ENCODE results near the gene STUM.
A peak's percentile ranks its signal among the peaks of the same experiment; 100 is the strongest.
"Not testable (repeated sequence)": the region's sequence is repeated elsewhere in the genome, so short reads cannot be mapped to it uniquely, and the experiment has no call there.

Gene STUM, protein sequence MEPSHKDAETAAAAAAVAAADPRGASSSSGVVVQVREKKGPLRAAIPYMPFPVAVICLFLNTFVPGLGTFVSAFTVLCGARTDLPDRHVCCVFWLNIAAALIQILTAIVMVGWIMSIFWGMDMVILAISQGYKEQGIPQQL

DNA sequence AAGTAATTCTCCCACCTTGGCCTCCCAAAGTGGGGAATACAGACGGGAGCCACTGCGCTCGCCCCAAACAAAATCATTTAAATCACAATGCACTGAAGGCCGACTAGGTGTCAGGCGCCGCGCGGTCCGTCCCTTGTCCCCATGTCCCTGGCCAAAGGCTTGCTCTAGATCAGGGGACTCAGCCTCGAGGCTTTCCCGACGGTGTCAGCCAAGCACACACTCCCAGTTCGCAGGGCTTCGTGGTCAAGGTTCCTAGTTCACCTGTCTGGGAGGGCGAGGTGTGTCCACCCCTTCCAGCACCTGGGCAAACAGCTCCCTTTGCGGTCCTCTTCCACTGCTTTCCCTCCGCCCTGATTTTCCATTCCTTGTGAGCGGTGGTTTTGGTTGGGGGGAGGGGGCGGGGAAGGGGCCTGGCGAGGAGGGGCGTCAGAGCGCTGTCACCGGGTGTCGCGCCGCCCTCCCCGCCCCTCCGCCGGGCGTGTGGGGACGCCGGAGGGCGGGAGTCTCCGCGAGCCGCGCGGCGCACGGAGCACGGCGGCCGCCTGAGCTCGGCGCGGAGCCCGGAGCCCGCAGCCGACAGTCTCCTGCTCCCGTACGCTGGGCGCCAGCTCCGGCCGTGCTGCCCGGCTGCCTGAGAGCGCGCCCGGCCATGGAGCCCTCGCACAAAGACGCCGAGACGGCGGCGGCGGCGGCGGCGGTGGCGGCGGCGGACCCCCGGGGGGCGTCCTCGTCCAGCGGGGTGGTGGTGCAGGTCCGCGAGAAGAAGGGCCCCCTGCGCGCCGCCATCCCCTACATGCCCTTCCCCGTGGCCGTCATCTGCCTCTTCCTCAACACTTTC, at the start of gene STUM:
Gene STUM, plus strand, starts transcription at position 509 of the 838 bp plus-strand sequence. Its CDS starts 141 bp downstream, at position 650.
- Histone ChIP-seq H3K4me3 (ENCODE audit: low read depth, low read length) (peak within 1 kb of the TSS; percentile 26), H3K27ac (no peak within 1 kb of the TSS), H3K27me3 (replicated peaks) (peaks cover 33% of the 10 kb centered on the region), H3K36me3 (replicated peaks) (no peaks in the 10 kb centered on the region)
- DNase-seq: no peak
- in situ Hi-C loops (cut with HindIII; ENCODE audit: low pct_ligation_motif_present, low sequenced_read_pairs): no loop called here
- TF ChIP-seq, protein P1, sequence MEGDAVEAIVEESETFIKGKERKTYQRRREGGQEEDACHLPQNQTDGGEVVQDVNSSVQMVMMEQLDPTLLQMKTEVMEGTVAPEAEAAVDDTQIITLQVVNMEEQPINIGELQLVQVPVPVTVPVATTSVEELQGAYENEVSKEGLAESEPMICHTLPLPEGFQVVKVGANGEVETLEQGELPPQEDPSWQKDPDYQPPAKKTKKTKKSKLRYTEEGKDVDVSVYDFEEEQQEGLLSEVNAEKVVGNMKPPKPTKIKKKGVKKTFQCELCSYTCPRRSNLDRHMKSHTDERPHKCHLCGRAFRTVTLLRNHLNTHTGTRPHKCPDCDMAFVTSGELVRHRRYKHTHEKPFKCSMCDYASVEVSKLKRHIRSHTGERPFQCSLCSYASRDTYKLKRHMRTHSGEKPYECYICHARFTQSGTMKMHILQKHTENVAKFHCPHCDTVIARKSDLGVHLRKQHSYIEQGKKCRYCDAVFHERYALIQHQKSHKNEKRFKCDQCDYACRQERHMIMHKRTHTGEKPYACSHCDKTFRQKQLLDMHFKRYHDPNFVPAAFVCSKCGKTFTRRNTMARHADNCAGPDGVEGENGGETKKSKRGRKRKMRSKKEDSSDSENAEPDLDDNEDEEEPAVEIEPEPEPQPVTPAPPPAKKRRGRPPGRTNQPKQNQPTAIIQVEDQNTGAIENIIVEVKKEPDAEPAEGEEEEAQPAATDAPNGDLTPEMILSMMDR (IDR thresholded peaks at IDR 0.05; ENCODE audit: low read depth, low read length, missing control alignments): no peak

DNA sequence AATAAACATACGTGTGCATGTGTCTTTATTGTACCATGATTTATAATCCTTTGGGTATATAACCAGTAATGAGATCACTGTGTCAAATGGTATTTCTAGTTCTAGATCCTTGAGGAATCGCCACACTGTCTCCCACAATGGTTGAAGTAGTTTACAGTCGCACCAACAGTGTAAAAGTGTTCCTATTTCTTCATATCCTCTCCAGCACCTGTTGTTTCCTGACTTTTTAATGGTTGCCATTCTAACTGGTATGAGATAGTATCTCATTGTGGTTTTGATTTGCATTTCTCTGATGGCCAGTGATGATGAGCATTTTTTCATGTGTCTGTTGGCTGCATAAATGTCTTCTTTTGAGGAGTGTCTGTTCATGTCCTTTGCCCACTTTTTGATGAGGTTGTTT, 48.9 kb upstream of the STUM start:
- H3K36me3 ChIP-seq (replicated peaks); in situ Hi-C loops (cut with HindIII; ENCODE audit: low pct_ligation_motif_present, low sequenced_read_pairs); H3K27ac ChIP-seq; H3K4me3 ChIP-seq (ENCODE audit: low read depth, low read length); DNase-seq; H3K27me3 ChIP-seq (replicated peaks): not testable (repeated sequence)

DNA sequence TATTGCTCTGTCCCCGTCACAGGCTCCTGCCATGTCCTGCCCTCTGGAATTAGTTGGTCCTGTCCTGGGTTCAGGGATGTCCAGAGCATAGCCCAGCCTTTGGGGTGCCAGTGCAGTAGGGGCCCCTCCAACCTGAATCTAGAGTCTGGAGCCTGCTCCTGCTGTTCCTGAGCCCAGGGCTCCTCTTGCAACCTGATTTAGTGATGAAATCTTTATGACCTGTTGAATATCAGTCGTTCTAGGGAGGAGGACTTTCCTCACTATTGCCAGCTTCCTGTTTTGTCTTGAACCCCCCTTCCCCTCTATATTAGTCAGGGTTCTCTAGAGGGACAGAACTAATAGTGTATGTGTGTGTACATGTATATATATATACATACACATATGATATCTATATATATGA, 42.5 kb upstream of the STUM start:
- H3K4me3 ChIP-seq (ENCODE audit: low read depth, low read length): no peak overlapping the region
- TF ChIP-seq, protein P1 (IDR thresholded peaks at IDR 0.05; ENCODE audit: low read depth, low read length, missing control alignments): no peak
- in situ Hi-C loops (cut with HindIII; ENCODE audit: low pct_ligation_motif_present, low sequenced_read_pairs): no loop called here
- no peak for DNase-seq
- peaks cover 3% of the 10 kb centered on the region for H3K27me3 ChIP-seq (replicated peaks)
- no peak overlapping the region for H3K27ac ChIP-seq
- no peaks in the 10 kb centered on the region for H3K36me3 ChIP-seq (replicated peaks)

DNA sequence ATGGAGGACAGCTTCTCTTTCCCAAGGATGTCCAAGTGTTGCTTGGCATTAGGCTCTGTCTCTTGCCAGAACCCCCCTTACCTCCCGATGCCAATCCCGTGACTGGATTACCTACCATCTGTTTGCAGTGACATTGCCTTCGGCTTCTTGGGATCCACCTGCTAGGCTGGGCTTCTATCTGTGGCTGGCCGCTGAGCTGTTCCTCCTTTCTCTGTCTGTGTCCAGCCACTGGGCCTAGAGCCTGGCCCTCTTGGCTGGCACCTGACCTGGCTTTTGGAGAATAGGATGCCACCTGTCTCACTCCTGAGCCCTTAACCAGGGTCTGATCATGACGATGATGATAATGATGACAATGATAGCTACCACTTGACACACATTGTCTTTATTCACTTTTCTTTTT, 41.6 kb upstream of the STUM start:
- DNase-seq: no peak
- in situ Hi-C loops (cut with HindIII; ENCODE audit: low pct_ligation_motif_present, low sequenced_read_pairs): no loop called here
- peaks cover 3% of the 10 kb centered on the region for H3K27me3 ChIP-seq (replicated peaks)
- H3K27ac ChIP-seq: no peak overlapping the region
- H3K36me3 ChIP-seq (replicated peaks): no peaks in the 10 kb centered on the region
- TF ChIP-seq, protein P1 (IDR thresholded peaks at IDR 0.05; ENCODE audit: low read depth, low read length, missing control alignments): no peak
- no peak overlapping the region for H3K4me3 ChIP-seq (ENCODE audit: low read depth, low read length)

DNA sequence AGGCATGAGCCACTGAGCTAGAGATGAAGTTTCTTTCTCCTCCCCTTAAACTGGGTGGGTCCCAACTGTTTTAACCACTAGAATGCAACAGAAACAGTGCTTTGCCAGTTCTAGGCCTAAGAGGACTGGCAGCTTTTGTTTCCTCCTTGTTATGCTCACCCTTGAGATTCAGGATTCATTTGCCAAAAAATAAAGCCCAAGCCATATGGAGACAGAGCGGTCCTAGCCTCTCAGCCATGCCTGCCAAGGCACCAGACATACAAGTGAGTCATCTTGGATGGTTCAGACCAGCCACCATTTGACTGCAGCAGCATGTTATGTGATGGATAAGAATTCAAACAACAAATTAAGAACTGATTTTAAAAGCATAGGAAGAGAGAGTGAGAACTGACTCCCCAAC, 38.1 kb upstream of the STUM start:
- Histone ChIP-seq H3K27me3 (replicated peaks) (no peaks in the 10 kb centered on the region), H3K4me3 (ENCODE audit: low read depth, low read length) (no peak overlapping the region), H3K27ac (no peak overlapping the region), H3K36me3 (replicated peaks) (no peaks in the 10 kb centered on the region)
- in situ Hi-C loops (cut with HindIII; ENCODE audit: low pct_ligation_motif_present, low sequenced_read_pairs): no loop called here
- TF ChIP-seq, protein P1 (IDR thresholded peaks at IDR 0.05; ENCODE audit: low read depth, low read length, missing control alignments): no peak
- no peak for DNase-seq

DNA sequence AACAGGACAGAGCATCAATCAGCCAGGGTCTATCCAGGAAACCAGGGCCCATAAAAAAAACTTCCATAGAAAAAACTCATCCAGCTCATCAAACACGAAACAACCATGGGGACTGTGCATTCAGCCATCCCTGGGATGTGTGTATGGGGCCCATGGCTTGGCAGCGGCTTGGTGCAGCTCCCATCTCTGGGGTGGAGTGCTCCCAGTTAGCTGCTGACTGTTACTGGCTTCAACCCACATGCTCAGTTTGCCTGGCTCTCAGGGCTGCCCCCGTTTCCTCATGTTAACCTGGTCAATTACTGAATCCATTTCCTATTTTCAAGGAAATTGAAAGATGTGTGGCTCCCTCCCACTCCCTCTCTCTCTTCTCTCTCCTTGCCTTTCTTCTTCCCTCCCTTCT, 37.3 kb upstream of the STUM start:
- in situ Hi-C loops (cut with HindIII; ENCODE audit: low pct_ligation_motif_present, low sequenced_read_pairs): no loop called here
- Histone ChIP-seq H3K27me3 (replicated peaks) (no peaks in the 10 kb centered on the region), H3K4me3 (ENCODE audit: low read depth, low read length) (no peak overlapping the region), H3K27ac (no peak overlapping the region), H3K36me3 (replicated peaks) (no peaks in the 10 kb centered on the region)
- TF ChIP-seq, protein P1 (IDR thresholded peaks at IDR 0.05; ENCODE audit: low read depth, low read length, missing control alignments): no peak
- no peak for DNase-seq

Measured in brain microvascular endothelial cell (primary cell).